Activated CD4-positive, alpha-beta T cell treated with anti-CD3 and anti-CD28 coated beads, Interleukin-2, amount 10 ng/mL, durations not matched to agents 7 days and 5 days (primary cell): ENCODE measurements around the gene MYRF. TPM values are rescaled to one million over a fixed set of nuclear protein-coding genes. Genes with fewer than 3 reads are reported as not detected.

ENCODE experiments used
- CTCF ChIA-PET: fragments of 350-600 bp; sonication (Branson Sonifier 250); formaldehyde crosslinking; loops from one replicate; lab custom pipeline; 2021; ENCODE audit warnings: antibody characterized with exemption; lab: Charles Lee
- POLR2A ChIA-PET: fragments of 350-600 bp; sonication (Branson Sonifier 250); formaldehyde crosslinking; loops from one replicate; lab custom pipeline; 2021; ENCODE audit warnings: antibody characterized with exemption; lab: Charles Lee
- DNase-seq: peaks from one replicate; pipeline ENCODE4 v3.0.0-alpha.2; 2020
- H3K27ac Mint-ChIP-seq: one replicate; pipeline ENCODE4 v1.8.0; 2021; ENCODE audit warnings: mild to moderate bottlenecking, moderate library complexity, mixed read lengths
- H3K27me3 Mint-ChIP-seq: one replicate; pipeline ENCODE4 v1.8.0; 2021; ENCODE audit warnings: mixed read lengths
- H3K36me3 Mint-ChIP-seq: one replicate; pipeline ENCODE4 v1.8.0; 2021; ENCODE audit warnings: low read depth, mixed read lengths
- H3K4me1 Mint-ChIP-seq: one replicate; pipeline ENCODE4 v1.8.0; 2021; ENCODE audit warnings: mixed read lengths
- H3K4me3 Mint-ChIP-seq: one replicate; pipeline ENCODE4 v1.8.0; 2021; ENCODE audit warnings: mild to moderate bottlenecking, moderate library complexity, mixed read lengths
- H3K9me3 Mint-ChIP-seq: one replicate; pipeline ENCODE4 v1.8.0; 2021; ENCODE audit warnings: mixed read lengths
- total RNA-seq, 2 experiments: library from RNA; stranded (reverse); gene quantifications; one replicate each; pipeline ENCODE4 v1.2.3, GENCODE V29; 2021

MYRF gene
- total RNA-seq, 2 experiments from 2014 or later = 1.1 to 1.2 TPM

GRCh38 chr11:61725781-61726231, 26.6 kb upstream of the MYRF start:
- no peaks in the 10 kb centered on the region for H3K36me3 Mint-ChIP-seq
- H3K27me3 Mint-ChIP-seq = no peaks in the 10 kb centered on the region
- POLR2A ChIA-PET = no interaction called here
- H3K27ac Mint-ChIP-seq = no peak overlapping the region
- CTCF ChIA-PET = interaction anchor here (2.6 kb wide), 1 partner anchor 7 kb away, joined by 16 read pairs; no protein-coding TSS in a partner anchor
- H3K9me3 Mint-ChIP-seq = no peaks in the 10 kb centered on the region
- DNase-seq = no peak
- no peaks in the 10 kb centered on the region for H3K4me1 Mint-ChIP-seq
- H3K4me3 Mint-ChIP-seq = no peak overlapping the region

GRCh38 chr11:61726775-61727174, 25.7 kb upstream of the MYRF start:
- Mint-ChIP-seq H3K9me3 (no peaks in the 10 kb centered on the region), H3K4me1 (no peaks in the 10 kb centered on the region), H3K4me3 (no peak overlapping the region), H3K36me3 (no peaks in the 10 kb centered on the region), H3K27me3 (no peaks in the 10 kb centered on the region), H3K27ac (no peak overlapping the region)
- CTCF ChIA-PET = no interaction called here
- POLR2A ChIA-PET = no interaction called here
- DNase-seq = no peak

GRCh38 chr11:61727401-61727811, 25.0 kb upstream of the MYRF start:
- DNase-seq = no peak
- CTCF ChIA-PET = no interaction called here
- H3K9me3 Mint-ChIP-seq = no peaks in the 10 kb centered on the region
- no peak overlapping the region for H3K4me3 Mint-ChIP-seq
- no peaks in the 10 kb centered on the region for H3K27me3 Mint-ChIP-seq
- H3K36me3 Mint-ChIP-seq = no peaks in the 10 kb centered on the region
- no peaks in the 10 kb centered on the region for H3K4me1 Mint-ChIP-seq
- POLR2A ChIA-PET = no interaction called here
- H3K27ac Mint-ChIP-seq = no peak overlapping the region

GRCh38 chr11:61728066-61728939, 24.1 kb upstream of the MYRF start:
- ChIA-PET CTCF (no interaction called here), POLR2A (no interaction called here)
- Mint-ChIP-seq H3K4me1 (no peaks in the 10 kb centered on the region), H3K9me3 (no peaks in the 10 kb centered on the region), H3K4me3 (no peak overlapping the region), H3K27me3 (no peaks in the 10 kb centered on the region), H3K36me3 (no peaks in the 10 kb centered on the region), H3K27ac (no peak overlapping the region)
- no peak for DNase-seq

GRCh38 chr11:61728940-61729219, 23.6 kb upstream of the MYRF start:
- H3K36me3 Mint-ChIP-seq = no peaks in the 10 kb centered on the region
- no peak for DNase-seq
- H3K4me3 Mint-ChIP-seq = no peak overlapping the region
- no peak overlapping the region for H3K27ac Mint-ChIP-seq
- POLR2A ChIA-PET = no interaction called here
- CTCF ChIA-PET = no interaction called here
- H3K27me3 Mint-ChIP-seq = no peaks in the 10 kb centered on the region
- H3K9me3 Mint-ChIP-seq = no peaks in the 10 kb centered on the region
- no peaks in the 10 kb centered on the region for H3K4me1 Mint-ChIP-seq

GRCh38 chr11:61730240-61730994, 22.0 kb upstream of the MYRF start:
- Mint-ChIP-seq H3K9me3 (no peaks in the 10 kb centered on the region), H3K27ac (no peak overlapping the region), H3K4me1 (no peaks in the 10 kb centered on the region), H3K36me3 (no peaks in the 10 kb centered on the region), H3K4me3 (no peak overlapping the region), H3K27me3 (no peaks in the 10 kb centered on the region)
- ChIA-PET CTCF (interaction anchor here (0.6 to 0.7 kb wide), 4 partner anchors 25 to 404 kb away, joined by 3 to 6 read pairs (median 3); no protein-coding TSS in a partner anchor), POLR2A (no interaction called here)
- no peak for DNase-seq

- Mint-ChIP-seq H3K36me3 (no peaks in the 10 kb centered on the region), H3K9me3 (no peaks in the 10 kb centered on the region), H3K4me1 (no peaks in the 10 kb centered on the region), H3K27me3 (no peaks in the 10 kb centered on the region), H3K27ac (no peak overlapping the region), H3K4me3 (no peak overlapping the region)
- CTCF ChIA-PET = interaction anchor here (0.9 kb wide), 1 partner anchor 31 kb away, joined by 3 read pairs; no protein-coding TSS in a partner anchor
- POLR2A ChIA-PET = interaction anchor here (0.7 kb wide), 1 partner anchor 56 kb away, joined by 3 read pairs; no protein-coding TSS in a partner anchor
- no peak for DNase-seq
Observed at GRCh38 chr11:61731211-61731951, 21.1 kb upstream of the MYRF start.

GRCh38 chr11:61731952-61732675, 20.3 kb upstream of the MYRF start:
- H3K36me3 Mint-ChIP-seq = no peaks in the 10 kb centered on the region
- no peak for DNase-seq
- ChIA-PET CTCF (interaction anchor here (0.9 to 2.6 kb wide), 7 partner anchors 7 to 81 kb away, joined by 3 to 20 read pairs (median 10); no protein-coding TSS in a partner anchor), POLR2A (interaction anchor here (0.7 kb wide), 1 partner anchor 57 kb away, joined by 3 read pairs; no protein-coding TSS in a partner anchor)
- H3K4me1 Mint-ChIP-seq = no peaks in the 10 kb centered on the region
- H3K4me3 Mint-ChIP-seq = no peak overlapping the region
- H3K27me3 Mint-ChIP-seq = no peaks in the 10 kb centered on the region
- H3K9me3 Mint-ChIP-seq = no peaks in the 10 kb centered on the region
- H3K27ac Mint-ChIP-seq = no peak overlapping the region

- Mint-ChIP-seq H3K27ac (no peak overlapping the region), H3K4me3 (no peak overlapping the region), H3K9me3 (no peaks in the 10 kb centered on the region), H3K27me3 (no peaks in the 10 kb centered on the region), H3K36me3 (no peaks in the 10 kb centered on the region), H3K4me1 (no peaks in the 10 kb centered on the region)
- no peak for DNase-seq
- POLR2A ChIA-PET = no interaction called here
- CTCF ChIA-PET = interaction anchor here (0.7 to 2.6 kb wide), 28 partner anchors 8 to 281 kb away, joined by 3 to 20 read pairs (median 5); partner anchors contain the start of gene DAGLA
Observed at GRCh38 chr11:61732705-61733104, 19.7 kb upstream of the MYRF start.

- H3K27ac Mint-ChIP-seq = no peak overlapping the region
- no peaks in the 10 kb centered on the region for H3K4me1 Mint-ChIP-seq
- no peaks in the 10 kb centered on the region for H3K27me3 Mint-ChIP-seq
- DNase-seq = peak; percentile 88
- CTCF ChIA-PET = interaction anchor here (0.7 to 2.6 kb wide), 34 partner anchors 9 to 375 kb away, joined by 3 to 20 read pairs (median 5); partner anchors contain the start of gene DAGLA
- POLR2A ChIA-PET = interaction anchor here (0.6 kb wide), 1 partner anchor 120 kb away, joined by 3 read pairs; no protein-coding TSS in a partner anchor
- H3K4me3 Mint-ChIP-seq = no peak overlapping the region
- no peaks in the 10 kb centered on the region for H3K36me3 Mint-ChIP-seq
- H3K9me3 Mint-ChIP-seq = no peaks in the 10 kb centered on the region
Observed at GRCh38 chr11:61733120-61733978, 19.1 kb upstream of the MYRF start.

- Mint-ChIP-seq H3K9me3 (no peaks in the 10 kb centered on the region), H3K4me3 (no peak overlapping the region)
- CTCF ChIA-PET = interaction anchor here (1.3 to 2.2 kb wide), 4 partner anchors 15 to 51 kb away, joined by 9 to 20 read pairs (median 10); no protein-coding TSS in a partner anchor
Observed at GRCh38 chr11:61734767-61735166, 17.7 kb upstream of the MYRF start.

More at GRCh38 chr11:61734767-61735166, 17.7 kb upstream of the MYRF start:
- H3K27ac Mint-ChIP-seq = no peak overlapping the region
- POLR2A ChIA-PET = no interaction called here
- H3K4me1 Mint-ChIP-seq = no peaks in the 10 kb centered on the region
- DNase-seq = no peak
- no peaks in the 10 kb centered on the region for H3K36me3 Mint-ChIP-seq
- H3K27me3 Mint-ChIP-seq = no peaks in the 10 kb centered on the region
